ENCODE measurements around the gene MORN1.

DNA sequence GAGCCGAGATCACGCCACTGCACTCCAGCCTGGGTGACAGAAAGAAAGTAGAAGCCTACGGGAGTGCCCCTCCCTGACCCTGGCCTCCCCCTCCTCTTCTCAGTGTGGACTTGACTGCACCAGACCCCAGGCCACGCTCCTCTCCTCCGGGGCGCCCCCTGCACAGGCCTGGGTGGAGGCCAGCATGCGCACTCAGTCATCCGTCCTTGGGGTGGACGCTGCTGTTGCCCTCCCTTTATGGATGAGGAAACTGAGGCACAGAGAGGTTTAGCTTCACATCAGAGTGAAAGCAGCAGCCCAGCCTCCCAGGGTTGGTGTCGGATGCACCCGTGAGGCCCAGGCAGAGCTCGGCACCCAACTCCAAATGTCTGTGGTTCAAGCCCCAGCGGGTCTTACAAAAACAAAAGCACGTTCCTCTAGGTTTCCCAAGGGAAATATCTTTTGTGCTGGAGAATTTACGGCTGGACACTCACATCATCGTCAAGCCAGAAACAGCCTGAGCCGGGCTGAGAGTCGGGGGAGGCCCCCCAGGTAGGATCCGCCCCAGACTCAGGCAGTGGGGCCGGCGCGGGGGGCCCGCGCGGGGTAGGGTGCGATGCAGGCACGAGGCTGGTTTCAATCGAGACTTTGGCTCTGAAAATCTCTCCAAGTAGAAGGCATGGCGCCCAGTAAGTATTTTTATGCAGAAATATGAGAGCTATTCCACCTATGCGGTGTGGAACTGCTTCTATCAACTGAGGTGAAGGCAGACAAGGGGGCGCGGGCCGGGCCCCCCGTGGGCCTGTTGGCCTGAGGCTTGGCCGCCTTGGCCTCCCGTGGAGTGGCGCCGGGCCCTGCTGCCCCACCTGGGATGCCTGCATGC lies 36.6 kb downstream of the MORN1 start:
- TF ChIP-seq POLR2A (IDR thresholded peaks at IDR 0.05) = no peak
- TF ChIP-seq, protein P1, sequence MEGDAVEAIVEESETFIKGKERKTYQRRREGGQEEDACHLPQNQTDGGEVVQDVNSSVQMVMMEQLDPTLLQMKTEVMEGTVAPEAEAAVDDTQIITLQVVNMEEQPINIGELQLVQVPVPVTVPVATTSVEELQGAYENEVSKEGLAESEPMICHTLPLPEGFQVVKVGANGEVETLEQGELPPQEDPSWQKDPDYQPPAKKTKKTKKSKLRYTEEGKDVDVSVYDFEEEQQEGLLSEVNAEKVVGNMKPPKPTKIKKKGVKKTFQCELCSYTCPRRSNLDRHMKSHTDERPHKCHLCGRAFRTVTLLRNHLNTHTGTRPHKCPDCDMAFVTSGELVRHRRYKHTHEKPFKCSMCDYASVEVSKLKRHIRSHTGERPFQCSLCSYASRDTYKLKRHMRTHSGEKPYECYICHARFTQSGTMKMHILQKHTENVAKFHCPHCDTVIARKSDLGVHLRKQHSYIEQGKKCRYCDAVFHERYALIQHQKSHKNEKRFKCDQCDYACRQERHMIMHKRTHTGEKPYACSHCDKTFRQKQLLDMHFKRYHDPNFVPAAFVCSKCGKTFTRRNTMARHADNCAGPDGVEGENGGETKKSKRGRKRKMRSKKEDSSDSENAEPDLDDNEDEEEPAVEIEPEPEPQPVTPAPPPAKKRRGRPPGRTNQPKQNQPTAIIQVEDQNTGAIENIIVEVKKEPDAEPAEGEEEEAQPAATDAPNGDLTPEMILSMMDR (IDR thresholded peaks at IDR 0.05) = no peak
